Stomach (tissue), 9 donors: ENCODE data around the gene LZTS2. TPM values are rescaled to one million over a fixed set of nuclear protein-coding genes. Genes with fewer than 3 reads are reported as not detected.

ENCODE experiments used
- DNase-seq, 2 donors: peaks; one replicate each; pipeline versions ENCODE4 v3.0.0 to v3.0.0-alpha.2; 2013 to 2019
- H3K27ac ChIP-seq, 5 donors: fragments of 200-600 bp in 4 of 5; sonication (generic) in 4 of 5; one replicate each; pipeline ENCODE4 v1.5.1; 2013 to 2019; ENCODE audit warnings: mild to moderate bottlenecking in 1 of 5, moderate library complexity in 1 of 5
- H3K27me3 ChIP-seq, 3 donors: fragments of 200-600 bp; sonication (generic); one replicate each; pipeline ENCODE4 v1.5.1; 2017 to 2019; ENCODE audit warnings: mixed run types in 1 of 3
- H3K36me3 ChIP-seq, 4 donors: fragments of 200-600 bp; sonication (generic); 1 replicate in 3 of 4; 2 replicates in 1 of 4; pipeline ENCODE4 v1.5.1; 2016 to 2019
- H3K4me1 ChIP-seq, 4 donors: fragments of 200-600 bp; sonication (generic); one replicate each; pipeline ENCODE4 v1.5.1; 2016 to 2019
- H3K4me3 ChIP-seq, 4 donors: fragments of 200-600 bp; sonication (generic) in 3 of 4; one replicate each; pipeline ENCODE4 v1.5.1; 2016 to 2019; ENCODE audit warnings: mild to moderate bottlenecking in 1 of 4
- H3K9me3 ChIP-seq, 4 donors: fragments of 200-600 bp; sonication (generic); one replicate each; pipeline ENCODE4 v1.5.1; 2016 to 2019
- EP300 ChIP-seq: sonication (generic); formaldehyde crosslinking; IDR thresholded peaks from one replicate; pipeline ENCODE4 v1.6.1; 2017; ENCODE audit warnings: antibody characterized with exemption
- POLR2A ChIP-seq, 4 donors: fragments of 450-650 bp; IDR thresholded peaks; one replicate each; pipeline ENCODE4 v1.6.1; 2016; ENCODE audit warnings: antibody characterized with exemption in 4 of 4, control low read depth in 2 of 4, mild to moderate bottlenecking in 1 of 4, moderate library complexity in 1 of 4
- POLR2AphosphoS5 ChIP-seq, 3 donors: sonication (generic); formaldehyde crosslinking; IDR thresholded peaks; one replicate each; pipeline ENCODE4 v1.6.1; 2016; ENCODE audit warnings: antibody characterized with exemption in 3 of 3
- WGBS, 5 donors: extraction: QIAGEN DNeasy Blood & Tissue Kit in 3 of 5; methylation state at CpG; one replicate each; pipeline versions ENCODE4 v1.1.5 to v1.1.7; 2013 to 2018; 5-methylcytosine and 5-hydroxymethylcytosine counted together
- intact Hi-C: fragments of 100-400 bp; cut with DNase I; formaldehyde crosslinking; loops from one replicate; pipeline ENCODE4 v1.15.1; 2023; ENCODE audit warnings: low total_unique reads
- polyA plus RNA-seq, 3 donors: library from polyadenylated mRNA; stranded (reverse); fragments of 200-250 nt; gene quantifications; one replicate each; pipeline ENCODE4 v1.2.3, GENCODE V29; 2013
- total RNA-seq, 5 donors: library from RNA; depleted of rRNA; stranded (reverse); fragments of >200 nt; gene quantifications; one replicate each; pipeline versions ENCODE4 v1.1.0 to v1.2.3, GENCODE V29; 2014 to 2016
- TF ChIP-seq, protein P1 (sequence below), 7 experiments: fragments of 450-650 bp in 4 of 7; fragments of 200-600 bp in 3 of 7; sonication (generic) in 3 of 7; IDR thresholded peaks; one replicate each; pipeline ENCODE4 v1.5.1; 2016 to 2019; ENCODE audit warnings: antibody characterized with exemption in 7 of 7, control low read depth in 2 of 7, mild to moderate bottlenecking in 1 of 7
- donor health status: healthy with polysubstance abuse.
- donor health status: Bipolar disorder and iron deficiency.
- donor health status: healthy.

Gene LZTS2
- total and polyA plus RNA-seq, 8 donors = 34.7 to 70.7 (median 48.0) TPM

DNA sequence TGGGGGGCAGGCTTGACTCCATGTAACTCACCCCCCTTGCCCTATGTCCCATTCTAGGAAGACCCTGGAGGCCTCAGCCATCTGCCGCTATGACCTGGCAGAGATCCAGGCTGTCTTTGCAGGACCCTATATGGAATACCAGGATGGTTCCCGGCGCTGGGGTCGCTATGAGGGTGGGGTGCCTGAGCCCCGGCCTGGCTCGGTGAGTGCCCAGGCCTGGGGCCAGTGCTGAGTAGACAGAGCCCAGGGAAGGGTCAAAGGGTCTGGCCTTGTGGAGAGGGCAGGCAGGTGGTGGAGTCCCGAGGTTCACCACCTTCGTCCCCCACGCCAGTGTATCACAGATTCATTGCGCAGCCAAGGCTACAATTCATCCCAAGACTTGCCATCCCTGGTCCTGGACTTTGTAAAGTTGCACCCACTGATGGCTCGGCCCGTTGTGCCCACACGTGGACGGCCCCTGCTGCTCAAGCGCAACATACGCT, 19.8 kb upstream of the LZTS2 start:
- H3K4me3 ChIP-seq = no peak overlapping the region
- DNase-seq = peak; percentile 6 to 23
- H3K9me3 ChIP-seq = no peaks in the 10 kb centered on the region
- intact Hi-C loops = no loop called here
- H3K27me3 ChIP-seq = no peaks in the 10 kb centered on the region
- H3K36me3 ChIP-seq = peaks cover 25 to 78% (median 74%) of the 10 kb centered on the region in 4 donors
- H3K27ac ChIP-seq = no peak overlapping the region
- TF ChIP-seq POLR2AphosphoS5 (IDR thresholded peaks at IDR 0.05) (no peak), EP300 (no peak), POLR2A (IDR thresholded peaks at IDR 0.05) (no peak)
- TF ChIP-seq, protein P1, sequence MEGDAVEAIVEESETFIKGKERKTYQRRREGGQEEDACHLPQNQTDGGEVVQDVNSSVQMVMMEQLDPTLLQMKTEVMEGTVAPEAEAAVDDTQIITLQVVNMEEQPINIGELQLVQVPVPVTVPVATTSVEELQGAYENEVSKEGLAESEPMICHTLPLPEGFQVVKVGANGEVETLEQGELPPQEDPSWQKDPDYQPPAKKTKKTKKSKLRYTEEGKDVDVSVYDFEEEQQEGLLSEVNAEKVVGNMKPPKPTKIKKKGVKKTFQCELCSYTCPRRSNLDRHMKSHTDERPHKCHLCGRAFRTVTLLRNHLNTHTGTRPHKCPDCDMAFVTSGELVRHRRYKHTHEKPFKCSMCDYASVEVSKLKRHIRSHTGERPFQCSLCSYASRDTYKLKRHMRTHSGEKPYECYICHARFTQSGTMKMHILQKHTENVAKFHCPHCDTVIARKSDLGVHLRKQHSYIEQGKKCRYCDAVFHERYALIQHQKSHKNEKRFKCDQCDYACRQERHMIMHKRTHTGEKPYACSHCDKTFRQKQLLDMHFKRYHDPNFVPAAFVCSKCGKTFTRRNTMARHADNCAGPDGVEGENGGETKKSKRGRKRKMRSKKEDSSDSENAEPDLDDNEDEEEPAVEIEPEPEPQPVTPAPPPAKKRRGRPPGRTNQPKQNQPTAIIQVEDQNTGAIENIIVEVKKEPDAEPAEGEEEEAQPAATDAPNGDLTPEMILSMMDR (IDR thresholded peaks at IDR 0.05) = no peak
- H3K4me1 ChIP-seq = peaks cover 0 to 2% (median under 1%) of the 10 kb centered on the region in 4 donors
- WGBS, 5 donors = 86 to 96% (median 94%) methylated on average over 15 to 16 of the region's 16 CpGs

DNA sequence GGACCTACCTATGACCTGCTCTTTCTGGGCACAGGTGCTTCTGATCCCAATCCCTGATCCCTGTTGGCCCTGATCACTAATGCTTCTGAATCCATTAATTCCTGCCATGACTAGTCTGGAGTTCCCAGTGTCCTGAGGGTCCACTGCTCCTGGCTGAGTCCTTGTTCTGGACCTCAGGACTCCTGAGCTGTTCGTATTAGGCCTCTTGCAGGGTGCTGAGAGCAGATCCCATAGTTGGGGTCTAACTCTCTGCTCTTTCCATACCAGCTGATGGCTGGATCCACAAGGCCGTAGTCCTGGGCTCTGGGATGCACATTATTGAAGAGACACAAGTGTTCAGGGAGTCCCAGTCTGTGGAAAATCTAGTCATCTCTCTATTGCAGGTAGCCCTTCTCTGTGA, 19.3 kb upstream of the LZTS2 start:
- H3K36me3 ChIP-seq = peaks cover 25 to 82% (median 77%) of the 10 kb centered on the region in 4 donors
- H3K27me3 ChIP-seq = no peaks in the 10 kb centered on the region
- H3K4me3 ChIP-seq = no peak overlapping the region
- H3K27ac ChIP-seq = no peak overlapping the region
- no peak for DNase-seq
- TF ChIP-seq POLR2A (IDR thresholded peaks at IDR 0.05) (no peak), EP300 (no peak)
- TF ChIP-seq, protein P1 (IDR thresholded peaks at IDR 0.05) = no peak
- WGBS, 5 donors = 86 to 96% (median 90%) methylated on average over 2 of the region's 2 CpGs
- intact Hi-C loops = no loop called here
- H3K4me1 ChIP-seq = peaks cover 0 to 5% (median 3%) of the 10 kb centered on the region in 4 donors
- no peaks in the 10 kb centered on the region for H3K9me3 ChIP-seq

DNA sequence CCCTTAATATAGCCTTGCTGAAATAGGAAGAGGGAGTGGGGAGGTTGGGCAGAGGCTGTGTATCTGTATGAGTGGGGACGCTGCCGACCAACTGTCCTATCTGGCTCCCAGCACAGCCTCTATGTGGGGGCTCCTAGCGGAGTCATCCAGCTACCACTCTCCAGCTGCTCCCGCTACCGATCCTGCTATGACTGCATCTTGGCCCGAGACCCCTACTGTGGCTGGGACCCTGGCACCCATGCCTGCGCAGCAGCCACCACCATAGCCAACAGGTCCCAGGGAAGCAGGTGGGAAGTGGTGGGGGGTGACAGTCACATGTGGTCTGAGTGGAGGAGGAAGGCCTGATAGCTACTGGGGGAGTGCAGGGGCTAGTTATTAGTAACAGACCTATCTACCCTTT, 18.9 kb upstream of the LZTS2 start:
- Histone ChIP-seq H3K36me3 (peaks cover 25 to 86% (median 78%) of the 10 kb centered on the region in 4 donors), H3K27ac (no peak overlapping the region), H3K4me1 (peaks cover 0 to 9% (median 7%) of the 10 kb centered on the region in 4 donors), H3K4me3 (no peak overlapping the region), H3K27me3 (no peaks in the 10 kb centered on the region), H3K9me3 (no peaks in the 10 kb centered on the region)
- TF ChIP-seq, protein P1 (IDR thresholded peaks at IDR 0.05) = no peak
- TF ChIP-seq POLR2AphosphoS5 (IDR thresholded peaks at IDR 0.05) = no peak
- TF ChIP-seq EP300 = no peak
- no peak for TF ChIP-seq POLR2A (IDR thresholded peaks at IDR 0.05)
- intact Hi-C loops = no loop called here
- 94 to 97% (median 95%) methylated on average over 7 of the region's 7 CpGs for WGBS, 5 donors
- DNase-seq = peak in 1 of 2 donors; percentile 18

DNA sequence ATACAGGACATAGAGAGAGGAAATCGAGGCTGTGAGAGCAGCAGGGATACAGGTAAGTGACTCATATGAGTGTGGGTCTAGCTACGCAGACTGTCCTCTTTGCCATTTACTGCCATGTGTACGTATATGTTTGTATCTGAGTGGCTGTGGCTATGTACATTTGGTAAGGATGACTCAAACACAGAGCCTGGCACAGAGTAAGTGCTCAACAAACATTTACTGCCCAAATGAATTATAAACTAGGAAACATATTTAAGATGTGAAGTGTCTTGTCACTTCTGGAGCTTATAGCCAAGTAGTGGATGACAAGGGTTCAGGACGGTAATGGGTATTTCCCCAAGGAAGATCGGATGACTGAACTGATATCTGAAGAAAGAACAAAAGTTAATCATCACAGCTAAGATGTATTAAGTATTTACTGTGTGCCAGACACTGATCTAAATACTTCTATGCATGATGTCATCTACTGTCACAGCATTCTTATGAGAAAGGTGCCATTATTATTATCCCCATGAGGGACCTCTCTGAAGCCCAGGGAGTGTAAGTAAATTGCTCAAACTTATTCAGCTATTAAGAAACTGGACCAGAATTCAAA, 18.3 kb upstream of the LZTS2 start:
- no peak for TF ChIP-seq POLR2AphosphoS5 (IDR thresholded peaks at IDR 0.05)
- TF ChIP-seq POLR2A (IDR thresholded peaks at IDR 0.05) = no peak
- TF ChIP-seq, protein P1 (IDR thresholded peaks at IDR 0.05) = no peak
- TF ChIP-seq EP300 = no peak
- peaks cover 25 to 91% (median 78%) of the 10 kb centered on the region in 4 donors for H3K36me3 ChIP-seq
- DNase-seq = no peak
- no peaks in the 10 kb centered on the region for H3K27me3 ChIP-seq
- no peak overlapping the region for H3K27ac ChIP-seq
- no peak overlapping the region for H3K4me3 ChIP-seq
- peaks cover 4 to 15% (median 12%) of the 10 kb centered on the region in 4 donors for H3K4me1 ChIP-seq
- WGBS, 5 donors = 81 to 89% (median 88%) methylated on average over 5 of the region's 5 CpGs
- no peaks in the 10 kb centered on the region for H3K9me3 ChIP-seq
- intact Hi-C loops = no loop called here
